D341Med (cell line): ENCODE results near the gene CDH4.

Experiments used
- DNase-seq: peaks from one replicate; pipeline ENCODE4 v3.0.0; 2012; ENCODE audit warnings: low spot score

Gene CDH4

GRCh38 chr20:61866165-61866564 lies 614.1 kb downstream of the CDH4 start:
- no peak for DNase-seq

- DNase-seq, result no peak
Measured at GRCh38 chr20:61868006-61868405, 615.9 kb downstream of the CDH4 start.

- DNase-seq, result no peak
Measured at GRCh38 chr20:61868466-61869090, 616.5 kb downstream of the CDH4 start.

GRCh38 chr20:61869750-61870507 lies 617.9 kb downstream of the CDH4 start:
- DNase-seq, result no peak

- no peak for DNase-seq
Measured at GRCh38 chr20:61871160-61871559, 619.1 kb downstream of the CDH4 start.

- DNase-seq, result no peak
Measured at GRCh38 chr20:61871913-61872312, 619.9 kb downstream of the CDH4 start.

- no peak for DNase-seq
Measured at GRCh38 chr20:61872371-61872900, 620.4 kb downstream of the CDH4 start.

GRCh38 chr20:61873651-61874420 lies 621.8 kb downstream of the CDH4 start:
- DNase-seq, result no peak

- no peak for DNase-seq
Measured at GRCh38 chr20:61874421-61875068, 622.5 kb downstream of the CDH4 start.

GRCh38 chr20:61875221-61875885 lies 623.3 kb downstream of the CDH4 start:
- DNase-seq, result no peak

- DNase-seq, result no peak
Measured at GRCh38 chr20:61875996-61876395, 623.9 kb downstream of the CDH4 start.

- DNase-seq, result no peak
Measured at GRCh38 chr20:61876952-61877728, 625.1 kb downstream of the CDH4 start.

GRCh38 chr20:61877776-61878477 lies 625.9 kb downstream of the CDH4 start:
- no peak for DNase-seq

- DNase-seq, result no peak
Measured at GRCh38 chr20:61878478-61879302, 626.6 kb downstream of the CDH4 start.

- no peak for DNase-seq
Measured at GRCh38 chr20:61879303-61879620, 627.2 kb downstream of the CDH4 start.

GRCh38 chr20:61879694-61880093 lies 627.6 kb downstream of the CDH4 start:
- DNase-seq, result no peak

GRCh38 chr20:61880706-61881105 lies 628.6 kb downstream of the CDH4 start:
- DNase-seq, result no peak

GRCh38 chr20:61881416-61881815 lies 629.4 kb downstream of the CDH4 start:
- DNase-seq, result no peak

GRCh38 chr20:61881861-61882260 lies 629.8 kb downstream of the CDH4 start:
- no peak for DNase-seq
